ENCODE measurements around the gene PRICKLE2.
"Not testable (repeated sequence)": the region's sequence is repeated elsewhere in the genome, so short reads cannot be mapped to it uniquely, and the experiment has no call there.

PRICKLE2 gene

DNA sequence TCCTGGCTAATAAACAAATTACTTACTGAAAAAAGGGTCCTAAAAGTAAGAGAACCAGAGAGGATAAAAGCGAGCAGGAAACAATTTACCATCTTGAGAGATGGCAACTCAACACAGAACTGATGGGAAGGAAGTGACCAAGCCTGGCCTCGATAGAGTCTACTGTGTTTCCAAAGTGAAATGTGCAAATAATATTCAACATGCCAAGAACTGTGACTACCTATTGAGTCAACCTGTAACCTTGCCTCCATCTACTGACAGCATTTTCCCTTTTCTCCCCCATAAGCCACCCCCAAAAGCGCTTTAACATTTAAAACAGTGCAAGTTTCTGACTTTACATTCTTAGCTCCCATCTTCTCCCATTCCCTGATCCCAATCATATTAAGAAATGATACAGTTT, 126.6 kb downstream of the PRICKLE2 start:
- peak; percentile 47 for DNase-seq (ENCODE audit: low read depth)
- TF ChIP-seq, protein P1, sequence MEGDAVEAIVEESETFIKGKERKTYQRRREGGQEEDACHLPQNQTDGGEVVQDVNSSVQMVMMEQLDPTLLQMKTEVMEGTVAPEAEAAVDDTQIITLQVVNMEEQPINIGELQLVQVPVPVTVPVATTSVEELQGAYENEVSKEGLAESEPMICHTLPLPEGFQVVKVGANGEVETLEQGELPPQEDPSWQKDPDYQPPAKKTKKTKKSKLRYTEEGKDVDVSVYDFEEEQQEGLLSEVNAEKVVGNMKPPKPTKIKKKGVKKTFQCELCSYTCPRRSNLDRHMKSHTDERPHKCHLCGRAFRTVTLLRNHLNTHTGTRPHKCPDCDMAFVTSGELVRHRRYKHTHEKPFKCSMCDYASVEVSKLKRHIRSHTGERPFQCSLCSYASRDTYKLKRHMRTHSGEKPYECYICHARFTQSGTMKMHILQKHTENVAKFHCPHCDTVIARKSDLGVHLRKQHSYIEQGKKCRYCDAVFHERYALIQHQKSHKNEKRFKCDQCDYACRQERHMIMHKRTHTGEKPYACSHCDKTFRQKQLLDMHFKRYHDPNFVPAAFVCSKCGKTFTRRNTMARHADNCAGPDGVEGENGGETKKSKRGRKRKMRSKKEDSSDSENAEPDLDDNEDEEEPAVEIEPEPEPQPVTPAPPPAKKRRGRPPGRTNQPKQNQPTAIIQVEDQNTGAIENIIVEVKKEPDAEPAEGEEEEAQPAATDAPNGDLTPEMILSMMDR (IDR thresholded peaks at IDR 0.05; ENCODE audit: insufficient read depth, low read depth, low read length, missing control alignments): no peak

DNA sequence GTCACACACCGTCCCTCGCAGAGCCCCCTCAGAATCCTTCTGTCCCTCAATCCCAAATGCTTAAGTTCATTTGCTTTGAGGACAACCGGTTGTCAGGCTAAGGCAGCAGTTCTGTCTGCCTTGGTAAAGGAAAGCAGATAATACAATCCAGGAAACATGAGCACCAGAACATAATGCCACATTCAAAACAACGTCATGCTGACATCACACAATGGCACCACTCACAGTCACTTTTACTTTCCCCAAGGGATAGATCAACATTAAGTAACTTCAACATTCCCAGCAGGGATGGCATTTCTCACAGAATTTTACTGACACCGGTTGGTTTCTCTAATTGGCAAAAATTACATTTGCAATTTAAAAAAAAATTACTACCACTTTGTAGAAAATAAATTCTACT, 127.3 kb downstream of the PRICKLE2 start:
- no peak overlapping the region for H3K4me3 ChIP-seq (ENCODE audit: low read length)
- no peak for DNase-seq (ENCODE audit: low read depth)
- TF ChIP-seq, protein P1 (IDR thresholded peaks at IDR 0.05; ENCODE audit: insufficient read depth, low read depth, low read length, missing control alignments): no peak

More for the DNA sequence above, 126.6 kb downstream of the PRICKLE2 start:
- no peak overlapping the region for H3K4me3 ChIP-seq (ENCODE audit: low read length)

DNA sequence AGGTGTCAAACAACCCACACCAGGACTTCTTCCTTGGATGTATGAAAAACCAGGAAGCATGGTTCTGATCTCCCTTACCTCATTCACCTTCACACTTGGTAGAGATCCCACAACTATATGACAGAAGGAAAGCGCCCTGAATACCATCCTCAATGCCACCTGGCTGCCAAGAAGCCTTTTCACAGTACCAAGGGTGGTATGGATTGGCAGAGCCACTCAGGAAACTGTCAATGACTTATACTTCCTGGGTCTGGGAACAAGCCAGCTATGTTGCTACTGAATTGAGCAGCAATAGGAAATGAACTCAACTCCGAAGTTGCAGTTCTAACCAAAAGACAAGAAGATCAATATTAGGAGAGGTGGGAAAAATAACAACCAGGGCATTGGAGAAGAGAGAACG, 129.5 kb downstream of the PRICKLE2 start:
- no peak for DNase-seq (ENCODE audit: low read depth)
- TF ChIP-seq, protein P1 (IDR thresholded peaks at IDR 0.05; ENCODE audit: insufficient read depth, low read depth, low read length, missing control alignments): no peak
- H3K4me3 ChIP-seq (ENCODE audit: low read length): no peak overlapping the region

DNA sequence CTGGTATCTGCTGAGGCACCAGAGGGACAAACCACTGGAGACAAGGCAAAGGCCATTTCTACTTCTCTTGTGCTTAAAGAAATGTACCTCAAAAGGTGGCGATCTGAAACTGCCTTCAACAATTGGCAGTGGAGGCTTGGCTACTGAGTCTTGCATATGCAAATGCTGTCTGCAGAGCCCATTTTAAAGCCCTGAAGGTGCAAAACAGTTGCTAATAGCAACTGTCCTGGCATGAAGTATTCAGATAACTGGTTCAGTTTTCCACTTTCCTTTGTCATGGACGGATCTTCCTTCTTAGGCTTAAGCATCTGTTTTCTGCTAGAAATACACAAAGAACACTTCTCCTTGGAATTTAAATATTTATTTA, 130.6 kb downstream of the PRICKLE2 start:
- H3K4me3 ChIP-seq (ENCODE audit: low read length): no peak overlapping the region
- TF ChIP-seq, protein P1 (IDR thresholded peaks at IDR 0.05; ENCODE audit: insufficient read depth, low read depth, low read length, missing control alignments): no peak
- DNase-seq (ENCODE audit: low read depth): no peak

DNA sequence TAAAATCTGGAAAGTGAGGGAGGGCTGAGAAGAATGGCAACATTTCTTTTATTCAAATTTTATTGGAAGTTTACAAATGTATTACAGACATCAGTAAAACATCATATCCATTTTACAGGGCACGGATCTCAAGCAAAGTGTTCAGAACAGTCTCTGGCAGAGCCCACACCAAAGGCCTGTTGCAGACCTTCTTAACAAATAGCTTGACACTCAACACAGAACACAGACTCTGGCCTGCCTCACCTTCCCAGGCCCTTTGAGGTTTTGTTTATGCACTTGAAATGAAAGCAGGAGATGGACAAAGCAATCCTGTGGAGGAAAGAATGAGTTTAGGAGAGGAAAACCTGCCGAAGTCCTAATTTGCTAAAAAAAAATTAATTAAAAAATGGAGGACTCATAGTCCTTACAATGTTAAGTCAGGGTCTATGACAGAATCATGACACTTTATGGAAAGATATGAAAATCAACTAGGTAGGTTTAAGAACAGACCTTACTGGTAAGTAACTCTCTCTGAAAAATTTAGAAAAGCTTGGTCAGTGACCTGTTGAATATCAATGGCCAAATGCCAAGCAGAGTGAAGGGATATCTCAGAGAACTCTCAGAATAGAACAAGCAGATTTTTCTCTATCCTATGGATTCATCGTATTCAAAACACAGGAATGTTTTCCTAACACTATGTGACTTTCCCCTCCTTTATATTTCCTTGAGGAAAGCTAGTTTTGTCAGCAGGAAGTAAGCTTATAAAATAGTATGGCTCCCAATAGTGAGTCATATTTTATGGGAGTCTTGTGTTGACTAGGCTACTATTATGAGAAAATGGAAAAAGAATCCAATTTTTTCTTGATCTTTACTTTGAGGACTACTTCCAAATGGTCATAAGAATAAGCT, 131.2 kb downstream of the PRICKLE2 start:
- TF ChIP-seq, protein P1 (IDR thresholded peaks at IDR 0.05; ENCODE audit: insufficient read depth, low read depth, low read length, missing control alignments): no peak
- peak; percentile 10 for DNase-seq (ENCODE audit: low read depth)
- no peak overlapping the region for H3K4me3 ChIP-seq (ENCODE audit: low read length)

DNA sequence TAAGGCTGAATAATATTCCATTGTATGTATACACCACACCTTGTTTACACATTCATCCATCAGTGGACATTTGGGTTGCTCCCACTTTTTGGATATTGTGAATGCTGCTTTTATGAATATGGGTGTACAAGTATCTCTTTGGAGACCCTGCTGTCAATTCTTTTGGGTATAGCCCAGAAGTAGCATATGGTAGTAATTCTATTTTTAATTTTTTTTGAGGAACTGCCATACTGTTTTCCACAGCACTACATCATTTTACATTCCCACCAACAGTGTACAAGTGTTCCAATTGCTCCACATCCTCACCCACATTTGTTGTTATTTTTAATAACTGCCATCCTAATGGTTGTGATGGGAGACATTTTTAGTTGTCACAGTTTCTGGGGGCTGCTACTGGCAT, 132.1 kb downstream of the PRICKLE2 start:
- H3K4me3 ChIP-seq (ENCODE audit: low read length): no peak overlapping the region
- no peak for DNase-seq (ENCODE audit: low read depth)
- TF ChIP-seq, protein P1 (IDR thresholded peaks at IDR 0.05; ENCODE audit: insufficient read depth, low read depth, low read length, missing control alignments): no peak

DNA sequence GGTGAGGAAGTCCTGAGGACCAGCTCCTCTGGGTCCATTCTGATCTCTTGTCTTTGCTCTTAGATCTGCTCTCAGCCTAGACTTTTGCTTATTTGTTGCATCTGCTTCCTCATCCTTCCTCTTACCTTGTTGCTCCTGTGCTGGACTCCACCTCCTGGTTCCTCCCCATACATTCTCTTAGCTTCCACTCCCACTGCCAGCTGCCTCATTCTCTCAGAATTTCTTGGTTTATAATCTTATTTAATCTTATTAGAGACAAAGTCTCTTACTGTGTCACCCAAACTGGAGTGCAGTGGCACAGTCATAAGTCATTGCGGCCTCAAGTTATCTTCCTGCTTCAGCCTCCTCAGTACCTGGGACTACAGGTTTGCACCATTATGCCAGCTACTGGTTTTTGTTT, 133.8 kb downstream of the PRICKLE2 start:
- TF ChIP-seq, protein P1 (IDR thresholded peaks at IDR 0.05; ENCODE audit: insufficient read depth, low read depth, low read length, missing control alignments): no peak
- DNase-seq (ENCODE audit: low read depth): no peak
- H3K4me3 ChIP-seq (ENCODE audit: low read length): no peak overlapping the region

DNA sequence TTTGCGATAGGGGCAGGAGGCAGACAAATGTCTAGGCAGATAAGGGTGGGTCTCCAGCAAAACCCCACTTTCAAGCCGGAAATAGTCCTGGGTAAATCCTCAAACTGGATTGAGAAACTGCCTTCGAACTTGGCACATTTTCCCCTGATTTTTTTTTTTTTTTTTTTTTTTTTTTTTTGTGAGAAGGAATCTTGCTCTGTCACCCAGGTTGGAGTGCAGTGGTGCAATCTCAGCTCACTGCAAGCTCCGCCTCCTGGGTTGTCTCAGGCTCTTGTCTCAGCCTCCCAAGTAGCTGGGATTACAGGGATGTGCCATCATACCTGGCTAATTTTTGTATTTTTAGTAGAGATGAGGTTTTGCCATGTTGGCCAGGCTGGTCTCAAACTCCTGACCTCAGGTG, 135.9 kb downstream of the PRICKLE2 start:
- peak; percentile 68 for DNase-seq (ENCODE audit: low read depth)
- not testable (repeated sequence) for H3K4me3 ChIP-seq (ENCODE audit: low read length)

All from epithelial cell of esophagus (primary cell).